Skin epidermis (tissue), 12 donors: ENCODE results near the gene NAPSA.

Source experiments
- H3K27ac ChIP-seq, 21 experiments: fragments of 200-600 bp; sonication (generic) in 11 of 21; one replicate each; pipeline ENCODE4 v1.5.0; 2020; ENCODE audit warnings: mild to moderate bottlenecking in 3 of 21, inconsistent platforms in 2 of 21, moderate library complexity in 2 of 21
- H3K4me3 ChIP-seq, 7 experiments: fragments of 200-600 bp; sonication (generic) in 2 of 7; one replicate each; pipeline ENCODE4 v1.5.0; 2020; ENCODE audit warnings: inconsistent platforms in 2 of 7, mild to moderate bottlenecking in 2 of 7, moderate library complexity in 1 of 7

Gene NAPSA

DNA sequence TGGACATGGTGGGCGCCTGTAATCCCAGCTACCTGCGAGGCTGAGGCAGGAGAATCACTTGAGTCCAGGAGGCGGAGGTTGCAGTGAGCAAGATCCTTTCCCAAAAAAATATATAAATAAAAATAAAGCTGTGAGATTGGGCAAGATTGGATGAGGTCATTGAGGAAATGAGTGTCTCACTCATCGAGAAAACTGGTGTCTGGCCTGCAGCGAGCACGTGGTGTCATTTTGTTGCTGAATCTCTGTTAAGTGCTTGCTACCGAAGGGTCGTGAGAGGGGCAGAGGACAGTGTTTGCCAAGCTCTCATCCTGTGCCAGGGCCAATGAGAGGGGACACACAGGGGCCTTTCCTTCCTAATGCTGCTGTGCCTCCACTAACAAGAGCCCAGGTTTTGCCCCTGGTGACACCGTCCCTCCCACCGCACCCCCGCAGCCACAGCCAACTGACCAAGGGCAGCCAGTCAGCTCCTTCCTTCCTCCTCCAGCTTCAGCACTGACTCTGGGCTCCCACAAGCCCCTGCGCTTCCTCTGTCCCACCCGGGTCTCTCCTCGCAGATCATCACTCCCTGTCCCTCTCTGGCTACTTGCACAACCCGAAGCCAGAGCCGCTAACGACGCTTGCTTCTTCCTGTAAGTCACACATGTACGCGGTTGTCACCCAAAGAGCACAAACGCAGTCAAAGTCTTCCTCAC, 21.9 kb upstream of the NAPSA start:
- no peak overlapping the region for H3K4me3 ChIP-seq
- peak overlapping the region in 3 of 21 experiments; percentile 0 to 21 (median 16) for H3K27ac ChIP-seq

DNA sequence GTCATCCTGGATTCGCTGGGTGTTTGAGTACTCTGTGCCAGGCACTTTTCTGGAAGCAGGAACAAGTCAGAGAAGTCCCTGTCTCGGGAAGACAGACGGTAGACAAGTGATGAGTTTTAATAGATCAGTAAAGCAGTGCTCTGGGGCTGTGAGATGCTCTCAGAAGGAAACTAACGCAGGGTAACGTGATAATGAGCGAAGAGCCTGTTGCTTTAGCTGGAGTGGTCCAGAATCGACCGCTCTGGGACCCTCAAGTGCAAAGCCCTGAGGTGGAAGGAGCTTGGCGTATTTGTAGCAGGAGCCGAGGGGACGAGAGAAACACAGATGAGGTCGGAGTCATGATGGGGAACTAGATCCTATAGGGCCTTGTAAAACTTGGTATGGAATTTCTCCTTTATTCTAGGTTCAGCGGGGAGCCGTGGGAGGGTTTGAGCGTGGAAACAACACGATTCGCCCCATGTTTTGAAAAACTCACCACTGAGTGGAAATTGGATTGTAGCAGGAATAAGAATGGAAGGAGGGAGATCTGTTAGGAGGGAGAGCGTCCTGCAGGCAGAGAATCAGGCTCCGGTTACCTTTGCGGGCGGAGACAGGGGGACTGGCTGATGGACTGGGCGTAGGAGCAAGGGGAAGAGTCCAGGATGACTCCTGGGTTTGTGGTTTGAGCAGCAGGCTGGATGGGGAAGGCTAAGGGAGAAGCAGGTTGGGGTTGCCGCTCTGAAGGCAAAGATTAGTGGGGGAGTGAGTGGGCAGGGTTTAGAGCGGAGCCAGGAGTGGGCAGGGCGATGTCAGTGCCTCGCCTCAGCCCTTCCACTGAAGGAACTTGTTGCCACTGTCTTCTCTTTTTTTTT, 19.5 kb upstream of the NAPSA start:
- peak overlapping the region; percentile 47 to 70 (median 54) for H3K4me3 ChIP-seq

DNA sequence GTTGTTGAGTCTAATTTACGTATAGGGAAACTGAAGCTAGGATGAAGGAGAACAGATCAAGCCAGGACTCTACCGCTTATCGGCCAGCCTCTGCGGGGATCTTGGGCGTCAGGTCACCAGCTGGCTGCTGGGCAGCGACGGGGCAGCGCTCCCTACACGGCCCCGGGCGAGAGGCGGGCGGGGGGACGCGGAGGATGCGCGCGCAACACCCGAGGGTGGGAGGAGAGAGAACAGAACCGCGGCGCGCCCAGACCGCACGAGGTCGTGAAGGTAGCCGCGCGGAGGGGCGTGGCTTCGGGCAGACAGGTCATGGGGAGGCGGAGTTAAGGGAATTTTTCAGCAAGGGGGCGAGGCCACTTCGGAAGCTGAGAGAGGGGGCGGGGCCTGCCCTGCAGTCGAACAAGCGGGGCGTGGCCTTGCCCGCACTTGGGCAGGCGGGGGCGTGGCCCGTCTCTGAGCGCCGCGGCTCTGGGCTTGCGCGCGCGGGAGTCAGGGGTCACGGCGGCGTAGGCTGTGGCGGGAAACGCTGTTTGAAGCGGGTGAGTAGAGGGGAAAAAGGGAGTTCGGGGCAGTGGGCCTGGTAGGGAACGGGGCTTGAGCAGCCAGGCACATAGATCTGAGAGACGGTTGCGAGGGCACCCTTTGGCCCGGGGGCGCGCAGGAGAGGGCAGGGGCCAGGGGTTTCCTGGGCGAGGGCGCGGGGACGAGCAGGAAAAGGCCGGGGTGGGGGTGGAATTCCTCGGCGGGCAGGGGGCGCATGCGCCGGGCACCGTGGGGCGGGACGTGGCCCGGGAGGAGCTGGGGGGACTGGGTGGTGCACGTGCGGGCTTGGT, 18.6 kb upstream of the NAPSA start, which contains the start of gene POLD1:
POLD1 (plus strand) TSS at position 496 of the 833 bp plus-strand sequence. CDS start 14,505 bp downstream, outside the sequence.
- Histone ChIP-seq H3K4me3 (peak within 1 kb of the TSS; percentile 47 to 70 (median 54)), H3K27ac (peak within 1 kb of the TSS in 20 of 21 experiments; percentile 52 to 90 (median 82))

More for the DNA sequence above, 19.5 kb upstream of the NAPSA start:
- H3K27ac ChIP-seq, result peak overlapping the region in 19 of 21 experiments; percentile 55 to 90 (median 83)

DNA sequence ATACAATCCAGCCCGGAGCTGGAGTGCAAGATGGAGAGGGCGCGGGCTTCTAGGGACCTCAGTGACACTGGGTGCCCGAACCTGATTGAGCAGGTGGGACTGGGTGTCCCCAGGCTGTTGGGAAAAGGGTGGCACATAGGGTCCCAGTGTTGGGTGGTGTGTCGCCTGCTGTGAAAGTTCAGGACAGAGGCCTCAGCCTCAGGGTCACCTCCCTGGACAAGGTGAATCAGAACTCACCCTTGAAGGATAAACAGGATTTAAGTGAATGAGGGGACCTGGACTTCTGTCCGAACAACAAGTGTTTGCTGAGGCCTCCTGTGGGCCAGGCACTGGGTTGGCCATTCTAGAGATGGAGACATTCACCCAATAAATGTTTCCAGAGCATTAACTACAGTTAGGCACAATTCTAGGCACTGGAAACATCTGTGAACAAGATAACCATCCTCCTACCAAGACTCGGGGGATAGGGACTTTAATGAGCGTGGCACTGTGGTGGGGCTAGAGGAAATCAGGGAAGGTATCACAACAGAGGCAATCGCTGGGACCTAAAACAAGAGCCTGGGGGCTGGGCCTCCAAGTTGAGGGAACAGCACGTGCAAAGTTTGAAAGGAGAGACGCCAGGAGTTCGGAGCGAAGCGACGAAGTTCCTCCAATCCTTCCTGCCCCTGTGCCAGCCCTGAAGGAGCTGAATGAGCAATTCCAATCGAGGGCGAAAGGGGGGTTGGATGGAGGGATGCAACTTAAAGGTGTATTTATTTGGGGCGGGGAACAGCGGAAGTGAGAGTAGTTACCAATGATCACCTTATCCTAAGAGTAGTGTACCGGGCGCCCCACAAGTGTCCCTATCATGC, 17.8 kb upstream of the NAPSA start:
- Histone ChIP-seq H3K27ac (peak overlapping the region in 20 of 21 experiments; percentile 47 to 90 (median 76)), H3K4me3 (peak overlapping the region; percentile 47 to 70 (median 54))

DNA sequence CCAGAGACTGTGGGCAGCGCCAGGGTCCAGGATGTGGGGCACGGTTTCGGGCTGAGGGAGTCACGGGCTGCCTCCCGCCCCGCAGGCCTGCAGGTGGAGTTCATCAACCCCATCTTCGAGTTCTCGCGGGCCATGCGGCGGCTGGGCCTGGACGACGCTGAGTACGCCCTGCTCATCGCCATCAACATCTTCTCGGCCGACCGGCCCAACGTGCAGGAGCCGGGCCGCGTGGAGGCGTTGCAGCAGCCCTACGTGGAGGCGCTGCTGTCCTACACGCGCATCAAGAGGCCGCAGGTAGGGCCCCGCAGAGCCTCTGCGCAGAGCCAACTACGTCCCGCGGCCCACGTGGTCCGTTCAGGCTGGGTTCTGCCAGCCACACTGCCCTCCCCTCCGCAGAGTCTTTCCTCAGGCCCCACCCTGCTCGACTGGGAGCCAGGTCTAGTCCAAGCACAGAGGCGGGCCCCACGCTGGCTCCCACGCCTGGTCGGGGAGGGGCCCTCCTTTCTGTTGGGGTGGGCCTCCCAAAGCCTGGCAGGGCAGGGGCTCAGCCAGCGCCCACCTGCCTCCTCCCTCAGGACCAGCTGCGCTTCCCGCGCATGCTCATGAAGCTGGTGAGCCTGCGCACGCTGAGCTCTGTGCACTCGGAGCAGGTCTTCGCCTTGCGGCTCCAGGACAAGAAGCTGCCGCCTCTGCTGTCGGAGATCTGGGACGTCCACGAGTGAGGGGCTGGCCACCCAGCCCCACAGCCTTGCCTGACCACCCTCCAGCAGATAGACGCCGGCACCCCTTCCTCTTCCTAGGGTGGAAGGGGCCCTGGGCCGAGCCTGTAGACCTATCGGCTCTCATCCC, 16.7 kb upstream of the NAPSA start:
- Histone ChIP-seq H3K4me3 (no peak overlapping the region), H3K27ac (no peak overlapping the region)

DNA sequence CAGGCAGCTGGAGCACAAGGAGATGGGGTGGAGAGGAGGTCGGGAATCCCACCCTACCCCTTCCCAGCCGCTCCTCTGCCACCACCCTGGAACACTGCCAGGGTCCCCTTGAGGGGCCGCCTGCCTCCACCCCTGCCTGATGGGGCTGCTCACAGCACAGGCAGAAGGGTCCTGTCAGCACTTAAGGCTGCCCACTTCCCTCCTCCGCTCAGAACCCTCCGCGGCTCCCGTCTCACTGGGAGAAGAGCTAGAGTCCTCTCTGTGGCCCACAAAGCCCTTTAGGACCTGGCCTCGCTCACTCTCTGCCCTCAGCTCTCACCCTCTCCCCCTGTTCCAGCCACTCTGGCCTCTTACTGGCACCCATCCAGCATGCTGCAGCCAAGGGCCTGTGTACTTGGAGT, 15.3 kb upstream of the NAPSA start:
- no peak overlapping the region for H3K27ac ChIP-seq
- H3K4me3 ChIP-seq, result no peak overlapping the region

DNA sequence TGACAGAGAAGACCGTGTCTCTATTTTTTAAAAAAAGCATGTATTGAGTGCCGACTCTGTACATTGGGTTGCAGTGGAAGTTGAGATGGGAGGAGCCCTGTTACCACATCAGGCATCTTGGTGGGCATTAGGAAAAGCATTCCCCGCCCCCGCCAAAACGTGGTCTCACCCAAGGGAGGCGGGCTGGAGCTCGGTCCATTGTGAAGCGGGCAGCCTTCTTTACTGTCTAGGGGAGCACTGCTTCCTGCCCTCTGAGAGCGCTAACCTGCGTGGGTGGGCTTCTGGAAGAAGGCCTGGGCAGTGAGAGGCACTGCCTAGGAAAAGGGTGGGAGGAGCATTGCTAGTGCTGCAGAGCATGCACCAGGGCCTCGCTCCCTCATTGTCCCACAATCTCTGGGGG, 14.7 kb upstream of the NAPSA start:
- no peak overlapping the region for H3K27ac ChIP-seq
- no peak overlapping the region for H3K4me3 ChIP-seq

DNA sequence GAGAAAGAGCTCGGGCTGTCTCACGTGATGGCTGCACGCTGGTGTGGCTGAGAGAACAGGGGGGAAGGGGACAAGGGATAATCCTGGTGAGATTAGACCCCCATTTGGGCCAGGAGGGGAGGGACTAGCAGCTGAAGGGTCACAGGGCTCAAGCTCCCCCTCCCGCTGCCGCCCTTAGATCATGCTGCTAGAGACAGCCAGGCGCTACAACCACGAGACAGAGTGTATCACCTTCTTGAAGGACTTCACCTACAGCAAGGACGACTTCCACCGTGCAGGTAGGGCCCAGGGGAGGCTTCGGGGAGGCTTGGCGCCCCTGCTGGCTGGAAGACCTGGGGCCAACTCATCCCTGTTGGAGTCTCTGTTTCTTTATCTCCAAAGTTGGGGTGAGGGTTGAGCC, 14.2 kb upstream of the NAPSA start:
- H3K4me3 ChIP-seq, result no peak overlapping the region
- no peak overlapping the region for H3K27ac ChIP-seq

DNA sequence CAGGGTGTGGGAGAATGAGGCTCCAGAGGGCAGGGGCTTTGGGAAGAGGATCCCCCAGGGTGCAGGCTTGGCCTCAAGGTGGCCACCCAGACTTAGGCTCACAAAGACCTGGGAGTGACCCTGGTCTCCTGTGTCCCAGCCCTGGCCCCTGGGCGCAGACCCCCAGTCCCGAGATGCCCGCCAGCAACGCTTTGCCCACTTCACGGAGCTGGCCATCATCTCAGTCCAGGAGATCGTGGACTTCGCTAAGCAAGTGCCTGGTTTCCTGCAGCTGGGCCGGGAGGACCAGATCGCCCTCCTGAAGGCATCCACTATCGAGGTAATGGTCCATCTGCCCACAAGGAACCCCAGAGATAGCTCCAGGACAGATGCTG, 13.4 kb upstream of the NAPSA start:
- Histone ChIP-seq H3K27ac (no peak overlapping the region), H3K4me3 (no peak overlapping the region)

DNA sequence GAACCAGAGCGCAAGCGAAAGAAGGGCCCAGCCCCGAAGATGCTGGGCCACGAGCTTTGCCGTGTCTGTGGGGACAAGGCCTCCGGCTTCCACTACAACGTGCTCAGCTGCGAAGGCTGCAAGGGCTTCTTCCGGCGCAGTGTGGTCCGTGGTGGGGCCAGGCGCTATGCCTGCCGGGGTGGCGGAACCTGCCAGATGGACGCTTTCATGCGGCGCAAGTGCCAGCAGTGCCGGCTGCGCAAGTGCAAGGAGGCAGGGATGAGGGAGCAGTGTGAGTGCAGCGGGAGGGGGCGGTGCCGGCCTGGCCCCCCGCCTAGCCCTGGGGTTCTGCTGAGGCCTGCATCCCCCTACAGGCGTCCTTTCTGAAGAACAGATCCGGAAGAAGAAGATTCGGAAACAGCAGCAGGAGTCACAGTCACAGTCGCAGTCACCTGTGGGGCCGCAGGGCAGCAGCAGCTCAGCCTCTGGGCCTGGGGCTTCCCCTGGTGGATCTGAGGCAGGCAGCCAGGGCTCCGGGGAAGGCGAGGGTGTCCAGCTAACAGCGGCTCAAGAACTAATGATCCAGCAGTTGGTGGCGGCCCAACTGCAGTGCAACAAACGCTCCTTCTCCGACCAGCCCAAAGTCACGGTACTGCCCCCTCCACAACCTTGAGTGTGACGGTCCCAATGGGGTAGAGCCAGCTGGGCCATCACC, 12.9 kb upstream of the NAPSA start:
- Histone ChIP-seq H3K27ac (no peak overlapping the region), H3K4me3 (no peak overlapping the region)

DNA sequence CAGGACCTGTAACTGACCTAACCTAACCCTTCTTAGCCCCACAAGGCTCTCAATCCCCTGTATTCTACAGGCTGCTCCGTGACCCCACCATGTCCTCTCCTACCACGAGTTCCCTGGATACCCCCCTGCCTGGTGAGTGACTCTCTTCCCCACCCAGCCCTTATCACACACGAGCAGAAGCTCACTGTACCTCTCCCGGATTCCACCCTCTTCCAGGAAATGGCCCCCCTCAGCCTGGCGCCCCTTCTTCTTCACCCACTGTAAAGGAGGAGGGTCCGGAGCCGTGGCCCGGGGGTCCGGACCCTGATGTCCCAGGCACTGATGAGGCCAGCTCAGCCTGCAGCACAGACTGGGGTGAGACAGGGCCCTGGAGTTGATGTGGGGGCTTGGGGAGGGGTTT, 12.1 kb upstream of the NAPSA start:
- Histone ChIP-seq H3K27ac (peak overlapping the region in 2 of 21 experiments; percentile 100), H3K4me3 (no peak overlapping the region)

DNA sequence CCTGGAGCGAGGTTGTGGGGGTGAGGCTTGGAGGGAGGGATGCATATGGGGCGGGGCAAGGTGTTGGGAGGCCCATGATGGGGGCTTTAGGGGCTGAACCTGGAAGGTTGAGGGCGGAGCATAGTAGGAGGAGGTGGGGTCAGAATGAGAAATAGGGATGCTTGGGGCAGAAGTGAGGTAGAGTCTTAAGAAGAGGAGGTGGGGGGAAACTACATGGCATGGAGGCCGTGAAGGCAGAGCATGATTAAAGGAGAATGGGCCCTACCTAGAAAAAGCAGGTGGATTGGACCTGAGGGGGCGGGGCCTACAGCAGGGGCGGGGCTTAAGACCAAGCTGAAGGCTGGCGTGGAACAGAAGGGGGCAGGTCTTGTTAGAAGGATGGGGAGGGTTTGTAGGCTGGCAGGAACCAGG, 11.6 kb upstream of the NAPSA start:
- peak overlapping the region in 7 of 21 experiments; percentile 96 to 100 (median 99) for H3K27ac ChIP-seq
- peak overlapping the region; percentile 57 to 98 (median 86) for H3K4me3 ChIP-seq

DNA sequence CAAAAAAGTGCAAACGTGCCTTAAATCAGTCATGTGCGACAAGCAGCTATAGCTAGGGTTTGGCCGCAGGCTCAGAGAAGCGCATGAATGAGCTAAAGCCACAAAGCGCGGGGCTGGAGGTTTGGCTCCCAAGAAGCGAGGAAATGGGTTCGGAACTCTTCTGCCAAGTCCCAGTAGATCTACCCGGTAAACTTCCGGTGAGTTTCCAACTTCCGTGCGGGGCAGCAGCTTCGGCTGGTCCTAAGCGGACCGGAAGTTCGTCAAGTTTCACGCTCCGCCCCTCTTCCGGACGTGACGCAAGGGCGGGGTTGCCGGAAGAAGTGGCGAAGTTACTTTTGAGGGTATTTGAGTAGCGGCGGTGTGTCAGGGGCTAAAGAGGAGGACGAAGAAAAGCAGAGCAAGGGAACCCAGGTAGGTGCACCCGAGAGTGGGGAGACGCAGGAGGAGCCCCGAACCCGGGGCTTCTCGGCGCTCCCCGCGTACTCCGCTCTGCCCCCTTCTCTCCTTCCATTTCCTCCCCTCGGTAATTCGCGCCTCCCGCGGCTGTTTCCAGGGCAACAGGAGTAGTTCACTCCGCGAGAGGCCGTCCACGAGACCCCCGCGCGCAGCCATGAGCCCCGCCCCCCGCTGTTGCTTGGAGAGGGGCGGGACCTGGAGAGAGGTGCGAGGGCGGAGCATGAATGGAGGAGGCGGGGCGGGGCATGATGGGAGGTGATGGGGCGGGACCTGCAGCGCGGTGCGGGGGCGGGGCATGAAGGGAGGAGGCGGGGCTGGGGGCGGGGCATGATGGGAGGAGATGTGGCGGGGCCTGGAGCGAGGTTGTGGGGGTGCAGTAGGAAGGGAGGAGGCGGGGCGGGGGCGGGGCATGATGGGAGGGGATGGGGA, 11.0 kb upstream of the NAPSA start, which contains the start of gene NR1H2:
NR1H2 (plus strand) TSS at position 292 of the 885 bp plus-strand sequence. CDS start 1,149 bp downstream, outside the sequence.
- Histone ChIP-seq H3K4me3 (peak within 1 kb of the TSS; percentile 57 to 98 (median 86)), H3K27ac (peak within 1 kb of the TSS; percentile 90 to 100 (median 98))

DNA sequence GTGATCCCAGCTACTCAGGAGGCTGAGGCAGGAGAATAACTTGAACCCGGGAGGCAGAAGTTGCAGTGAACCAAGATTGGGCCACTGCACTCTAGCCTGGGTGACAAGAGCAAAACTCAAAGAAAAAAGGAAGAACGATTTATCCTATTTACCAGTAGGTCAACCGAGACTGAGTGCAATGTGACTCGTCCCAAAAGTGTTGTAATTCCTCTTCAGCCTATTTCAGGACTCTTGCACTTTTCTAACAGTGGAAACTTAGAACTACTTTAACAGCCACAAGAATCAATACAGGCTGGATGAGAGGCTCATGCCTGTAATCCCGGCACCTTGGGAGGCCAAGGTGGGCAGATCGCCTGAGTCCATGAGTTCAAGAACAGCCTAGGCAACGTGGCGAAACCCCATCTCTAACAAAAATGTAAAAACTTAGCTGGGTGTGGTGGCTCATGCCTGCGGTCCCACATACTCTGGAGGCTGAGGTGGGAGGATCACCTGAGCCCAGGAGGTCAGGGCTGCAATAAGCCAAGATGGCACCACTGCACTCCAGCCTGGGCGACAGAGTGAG, 6.6 kb upstream of the NAPSA start:
- no peak overlapping the region for H3K27ac ChIP-seq
- no peak overlapping the region for H3K4me3 ChIP-seq

DNA sequence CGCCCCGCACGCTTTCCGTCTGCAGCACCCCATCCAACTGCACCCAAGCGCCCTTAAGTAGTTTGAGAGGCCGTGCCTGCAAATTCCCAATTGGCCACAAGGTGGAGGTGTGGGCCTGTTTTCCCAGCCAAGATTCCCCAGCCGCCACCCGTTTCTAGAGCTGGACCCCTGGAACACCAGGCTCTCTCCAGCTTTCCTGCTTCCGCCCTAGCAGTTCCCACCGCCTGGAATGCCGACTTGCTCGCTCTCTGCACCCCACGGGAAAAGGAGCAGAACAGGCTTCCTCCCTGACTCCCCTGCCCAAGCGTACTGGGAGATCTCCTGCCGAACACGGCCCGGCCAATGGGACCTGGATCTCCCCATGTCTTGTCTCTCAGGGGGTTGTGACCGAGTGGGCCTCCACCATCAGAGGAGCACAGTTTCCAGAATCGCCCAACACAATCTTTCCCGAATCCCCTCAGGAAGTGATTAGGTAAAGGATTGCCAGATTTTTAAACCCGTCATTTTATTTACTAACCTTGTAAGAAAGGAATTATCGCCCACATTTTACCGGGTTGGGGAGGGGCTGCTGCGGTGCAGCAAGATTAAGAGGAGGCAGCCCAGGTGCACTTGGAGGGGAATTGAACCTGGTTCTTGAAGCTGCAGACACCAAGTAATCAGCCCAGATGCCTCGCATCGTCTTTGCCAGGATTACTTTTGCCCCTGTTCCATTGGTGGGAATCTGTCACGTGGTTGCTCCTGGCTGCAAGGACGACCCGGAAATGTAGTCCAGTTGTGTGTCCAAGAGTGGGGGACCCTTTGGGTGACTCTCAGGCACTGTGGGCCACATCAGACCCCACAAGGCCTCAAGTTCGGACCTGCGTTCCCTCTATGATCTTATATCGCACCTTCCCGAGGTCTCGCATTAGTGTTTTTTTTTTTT, 3.5 kb upstream of the NAPSA start:
- Histone ChIP-seq H3K4me3 (peak overlapping the region; percentile 36 to 60 (median 50)), H3K27ac (peak overlapping the region; percentile 17 to 85 (median 79))
